GM19193 (cell line): ENCODE results near the gene DNAJC3.

Source experiments
- POLR2A ChIP-seq: IDR thresholded peaks from 4 replicates; pipeline ENCODE4 v1.6.1; 2011; ENCODE audit not compliant: insufficient read depth, insufficient read length; ENCODE audit errors: extremely low read depth

Gene DNAJC3, protein sequence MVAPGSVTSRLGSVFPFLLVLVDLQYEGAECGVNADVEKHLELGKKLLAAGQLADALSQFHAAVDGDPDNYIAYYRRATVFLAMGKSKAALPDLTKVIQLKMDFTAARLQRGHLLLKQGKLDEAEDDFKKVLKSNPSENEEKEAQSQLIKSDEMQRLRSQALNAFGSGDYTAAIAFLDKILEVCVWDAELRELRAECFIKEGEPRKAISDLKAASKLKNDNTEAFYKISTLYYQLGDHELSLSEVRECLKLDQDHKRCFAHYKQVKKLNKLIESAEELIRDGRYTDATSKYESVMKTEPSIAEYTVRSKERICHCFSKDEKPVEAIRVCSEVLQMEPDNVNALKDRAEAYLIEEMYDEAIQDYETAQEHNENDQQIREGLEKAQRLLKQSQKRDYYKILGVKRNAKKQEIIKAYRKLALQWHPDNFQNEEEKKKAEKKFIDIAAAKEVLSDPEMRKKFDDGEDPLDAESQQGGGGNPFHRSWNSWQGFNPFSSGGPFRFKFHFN

DNA sequence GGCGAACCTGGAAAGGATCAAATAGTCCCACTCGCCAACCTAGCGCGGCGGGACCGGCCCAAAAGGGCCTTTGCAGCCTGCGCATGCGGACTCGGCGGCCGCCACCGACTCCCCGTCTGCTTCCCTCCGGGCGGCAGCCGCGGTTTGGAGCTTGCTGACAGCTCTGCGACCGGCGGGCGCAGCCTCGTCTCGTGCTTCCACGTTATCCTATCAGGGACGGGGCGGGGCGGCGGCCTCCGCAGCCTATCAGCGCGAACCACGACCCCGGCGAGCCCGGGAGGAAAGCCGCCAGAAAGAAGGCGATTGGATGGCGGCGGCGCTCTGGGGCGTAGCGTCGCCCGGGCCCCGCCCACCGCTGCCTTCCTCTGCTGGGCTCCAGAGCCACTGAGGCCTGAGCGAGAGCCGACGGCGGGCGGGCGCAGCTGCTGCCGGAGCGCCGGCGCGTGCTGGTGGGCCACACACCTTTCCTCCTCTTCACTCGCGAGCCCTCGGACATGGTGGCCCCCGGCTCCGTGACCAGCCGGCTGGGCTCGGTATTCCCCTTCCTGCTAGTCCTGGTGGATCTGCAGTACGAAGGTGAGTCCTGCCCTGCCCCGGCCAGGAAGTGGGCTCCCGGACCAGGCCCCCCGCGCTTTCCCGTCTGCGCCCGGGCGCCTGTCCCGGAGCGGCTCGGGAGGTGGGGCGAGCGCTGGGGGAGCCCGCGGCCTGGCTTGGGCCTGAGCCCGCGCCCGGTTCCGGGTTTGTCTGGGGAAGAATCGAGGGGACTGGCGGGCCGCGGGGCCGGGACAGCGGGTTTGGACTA, at the start of gene DNAJC3:
DNAJC3 (plus strand) TSS at position 378 of the 802 bp plus-strand sequence; CDS start at position 495, 117 bp downstream.
- peak; percentile 97 for TF ChIP-seq POLR2A

GRCh38 chr13:95627590-95627989, 49.3 kb upstream of the DNAJC3 start:
- TF ChIP-seq POLR2A: no peak

DNA sequence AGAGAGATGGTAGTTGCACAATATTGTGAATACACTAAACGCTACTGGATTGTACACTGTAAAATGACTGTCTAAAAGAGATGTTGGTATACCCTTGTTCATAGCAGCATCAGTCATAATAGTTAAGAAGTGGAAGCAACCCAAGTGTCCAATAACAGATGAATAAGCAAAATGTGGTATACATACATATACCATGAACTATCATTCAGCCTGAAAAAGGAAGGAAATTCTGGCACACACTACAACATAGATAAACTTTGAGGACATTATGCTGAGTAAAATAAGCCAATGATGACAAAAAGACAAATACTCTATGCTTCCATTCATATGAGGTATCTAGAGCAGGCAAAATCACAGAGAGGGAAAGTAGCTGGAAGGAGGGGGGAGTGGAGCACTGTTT, 48.5 kb upstream of the DNAJC3 start:
- TF ChIP-seq POLR2A: no peak

GRCh38 chr13:95629071-95629470, 47.9 kb upstream of the DNAJC3 start:
- TF ChIP-seq POLR2A: no peak

GRCh38 chr13:95630593-95630992, 46.3 kb upstream of the DNAJC3 start:
- no peak for TF ChIP-seq POLR2A

GRCh38 chr13:95636853-95637252, 40.1 kb upstream of the DNAJC3 start:
- no peak for TF ChIP-seq POLR2A

DNA sequence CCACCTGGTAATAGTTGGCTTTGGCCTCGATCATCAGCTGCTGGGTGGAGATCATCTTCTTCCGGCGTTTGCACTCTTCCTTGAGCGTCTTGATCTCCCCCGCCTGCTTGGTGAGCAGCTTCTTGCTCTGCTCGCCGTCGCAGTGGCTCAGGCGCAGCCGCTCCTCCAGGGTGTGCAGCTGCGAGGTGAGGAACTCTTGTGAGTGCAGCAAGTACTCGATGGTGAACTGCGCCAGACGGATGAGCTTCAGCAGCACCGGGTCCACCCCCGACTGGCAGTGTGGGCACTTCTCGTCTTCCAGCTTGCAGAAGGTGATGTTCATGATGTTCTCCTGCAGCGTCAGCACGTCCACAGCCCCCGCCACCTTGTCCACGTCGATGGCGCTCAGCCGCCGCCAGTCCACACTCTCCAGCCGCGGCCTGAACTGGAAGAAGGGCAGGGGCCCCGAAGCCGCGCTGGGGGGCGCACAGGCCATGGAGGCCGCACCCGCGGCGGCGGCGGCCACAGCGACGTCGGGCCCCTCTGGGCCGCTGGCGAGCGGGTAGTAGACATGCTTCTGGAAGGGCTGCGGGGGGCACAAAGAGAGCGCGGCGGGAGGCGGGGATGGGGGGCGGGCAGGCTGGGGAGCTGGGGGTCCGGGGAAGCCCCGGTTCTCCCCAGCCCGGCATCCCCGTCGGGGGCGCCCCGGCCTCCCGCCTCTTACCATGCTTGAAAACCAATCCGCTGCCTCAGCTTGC, 35.5 kb upstream of the DNAJC3 start:
- no peak for TF ChIP-seq POLR2A

- no peak for TF ChIP-seq POLR2A
These were observed 34.8 kb upstream of the DNAJC3 start for GRCh38 chr13:95642028-95642621.

GRCh38 chr13:95642999-95643398, 33.9 kb upstream of the DNAJC3 start:
- TF ChIP-seq POLR2A: no peak

DNA sequence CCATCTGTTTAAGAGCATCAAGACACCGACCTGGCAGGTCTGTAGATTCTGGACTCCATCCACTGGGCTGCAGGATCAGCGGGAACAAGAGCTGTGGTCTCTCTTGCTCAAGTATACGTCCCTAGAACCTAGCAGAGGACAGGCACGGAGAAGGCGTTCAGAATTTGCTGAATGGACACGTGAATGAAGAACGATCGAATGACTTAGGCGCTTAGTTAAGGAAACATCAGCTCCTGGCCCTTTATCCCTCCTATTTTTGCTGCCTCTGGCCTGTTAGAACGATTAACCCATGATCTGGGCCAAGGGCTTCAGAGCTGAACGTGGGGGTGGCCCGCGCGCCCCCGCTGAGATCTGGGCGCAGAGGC, 33.4 kb upstream of the DNAJC3 start:
- TF ChIP-seq POLR2A: no peak

DNA sequence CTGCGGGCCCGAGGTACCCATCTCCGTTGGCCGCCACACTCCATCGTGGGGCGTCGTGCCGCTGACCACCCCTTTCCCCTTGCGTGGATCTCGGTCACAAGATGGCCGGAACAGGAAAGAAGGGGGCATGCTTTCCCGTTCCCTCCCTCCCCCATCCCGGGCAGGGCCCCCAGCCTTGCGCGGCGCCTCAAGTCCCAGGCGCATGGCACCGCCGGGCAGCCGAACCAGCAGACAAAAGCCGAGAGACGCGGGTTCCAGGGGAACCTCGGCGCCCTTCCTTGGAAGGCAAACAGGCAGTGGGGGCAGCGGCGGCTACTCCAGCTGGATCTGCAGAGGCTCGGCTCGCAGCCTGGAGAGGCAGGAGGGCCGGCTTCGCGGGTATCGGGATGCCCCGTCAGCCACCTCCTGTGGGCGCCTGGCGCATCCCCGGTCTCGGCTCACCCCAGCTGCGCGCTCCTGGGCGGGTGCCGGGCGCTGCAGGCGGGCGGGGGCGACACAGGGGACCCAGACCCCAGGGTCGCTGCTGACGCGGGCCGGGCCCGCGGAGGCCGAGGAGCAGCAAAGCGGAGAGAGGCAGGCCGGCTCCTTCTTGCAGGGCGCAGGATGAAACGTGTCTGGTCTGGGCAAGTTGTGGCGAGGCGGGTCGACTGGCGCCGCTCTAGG, 32.9 kb upstream of the DNAJC3 start:
- no peak for TF ChIP-seq POLR2A

GRCh38 chr13:95644601-95645052, 32.3 kb upstream of the DNAJC3 start, which contains the start of gene DZIP1:
Gene DZIP1, minus strand, starts transcription at chr13:95644706. Its CDS starts 2,677 bp downstream, at chr13:95642029.
- no peak for TF ChIP-seq POLR2A

- TF ChIP-seq POLR2A: no peak
These were observed 29.6 kb upstream of the DNAJC3 start for GRCh38 chr13:95647321-95647720.

- TF ChIP-seq POLR2A: no peak
These were observed 26.2 kb upstream of the DNAJC3 start for GRCh38 chr13:95650696-95651095.
